ENCODE measurements around the gene OGFOD3.

The OGFOD3 gene

DNA sequence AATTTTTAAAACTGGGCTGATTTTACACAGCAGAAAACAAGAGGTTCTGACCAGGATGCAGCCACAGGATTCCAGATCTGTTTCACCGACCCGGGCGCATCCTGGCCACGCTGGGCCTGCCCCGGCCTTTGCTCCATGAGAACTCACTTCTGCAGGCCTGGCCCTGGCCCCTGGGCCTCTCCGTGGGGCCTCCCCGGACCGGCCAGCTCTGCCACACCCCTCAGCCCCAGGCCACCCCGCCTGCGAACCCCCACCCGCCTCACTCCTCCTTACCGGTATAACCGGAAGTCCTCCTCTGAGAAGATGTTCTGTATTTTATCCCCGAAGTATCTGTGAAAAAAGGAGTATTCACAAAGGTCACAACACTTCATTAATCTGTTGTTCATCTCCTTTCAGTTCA, 13.3 kb downstream of the OGFOD3 start:
- no peak for DNase-seq (ENCODE audit: low spot score)

DNA sequence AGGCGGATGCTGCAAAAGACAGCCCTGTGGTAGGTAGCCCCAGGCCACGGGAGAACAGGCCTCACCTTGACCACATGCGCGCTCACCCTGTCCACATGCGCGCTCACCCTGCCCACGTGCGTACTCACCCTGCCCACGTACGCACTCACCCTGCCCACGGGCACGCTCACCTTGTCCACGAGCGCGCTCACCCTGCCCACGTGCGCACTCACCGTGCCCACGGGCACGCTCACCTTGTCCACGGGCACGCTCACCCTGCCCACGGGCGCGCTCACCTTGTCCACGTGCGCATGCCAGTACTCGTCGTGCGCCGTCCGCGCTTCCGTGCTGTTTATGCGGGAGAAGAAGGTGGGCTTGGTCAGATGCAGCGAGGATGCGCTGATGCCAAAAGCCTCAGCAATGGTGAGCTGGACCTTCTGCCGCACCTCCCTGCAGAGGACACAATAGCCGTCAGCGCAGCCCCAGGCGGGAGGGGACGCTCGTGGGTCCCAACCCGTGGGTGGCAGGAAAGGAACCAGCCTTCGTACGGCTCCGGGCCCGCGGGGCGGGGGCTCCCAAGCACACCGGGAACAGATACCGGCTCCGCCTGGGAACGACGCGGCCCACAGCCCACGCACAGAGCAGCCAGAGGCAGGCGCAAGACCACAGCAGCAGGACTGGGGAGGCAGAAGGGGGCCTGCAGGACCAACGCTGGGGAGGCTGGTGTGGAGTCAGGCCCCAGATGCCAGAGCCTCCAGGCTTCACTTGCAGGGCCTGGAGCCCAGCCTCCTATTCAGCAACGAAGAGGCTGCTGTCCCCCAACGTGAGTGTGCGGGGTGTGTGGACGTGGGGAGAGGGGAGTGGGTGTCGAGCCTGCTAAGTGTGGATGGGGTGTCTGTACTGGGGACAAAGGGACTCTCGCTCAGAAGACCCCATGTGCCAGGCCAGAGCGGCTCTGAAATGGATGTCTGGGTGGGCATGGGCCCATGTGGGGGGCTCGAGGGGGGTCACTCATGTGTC, 14.4 kb downstream of the OGFOD3 start:
- no peak for DNase-seq (ENCODE audit: low spot score)

DNA sequence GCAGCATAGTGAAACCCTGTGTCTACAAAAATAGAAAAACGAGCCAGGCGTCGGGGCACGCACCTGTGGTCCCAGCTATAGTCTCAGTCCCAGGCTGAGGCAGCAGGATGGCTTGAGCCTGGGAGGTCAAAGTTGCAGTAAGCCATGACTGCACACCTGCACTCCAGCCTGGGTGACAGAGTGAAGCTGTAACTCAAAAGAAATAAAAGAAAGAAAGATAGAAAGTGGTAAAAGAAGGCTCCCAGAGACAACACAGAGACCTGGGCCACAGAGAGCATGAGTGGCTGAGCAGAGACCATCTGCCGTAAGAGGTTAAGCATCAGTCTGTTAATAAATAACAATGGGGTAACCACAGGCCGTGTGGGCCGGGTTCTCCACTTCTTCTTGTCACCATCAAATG, 15.5 kb downstream of the OGFOD3 start:
- no peak for DNase-seq (ENCODE audit: low spot score)

DNA sequence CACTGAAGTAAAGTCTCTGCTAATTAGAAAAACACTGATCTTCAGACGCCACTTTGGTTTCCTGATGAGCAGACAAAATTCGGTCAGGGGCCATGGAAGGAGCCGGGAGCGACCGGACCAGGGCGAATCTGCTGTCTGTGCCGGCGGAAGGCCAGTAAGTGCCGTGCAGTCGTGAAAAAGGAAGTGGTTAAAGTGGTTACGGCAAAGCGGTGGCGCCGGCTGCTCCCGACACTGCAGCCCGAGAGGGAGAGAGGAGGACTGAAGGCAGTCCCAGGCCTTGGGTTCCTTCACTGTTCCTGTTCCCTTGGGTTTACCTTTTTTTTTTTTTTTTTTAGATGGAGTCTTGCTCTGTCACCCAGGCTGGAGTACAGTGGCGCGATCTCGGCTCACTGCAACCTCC, 17.6 kb downstream of the OGFOD3 start:
- DNase-seq (ENCODE audit: low spot score) = peak; percentile 77

DNA sequence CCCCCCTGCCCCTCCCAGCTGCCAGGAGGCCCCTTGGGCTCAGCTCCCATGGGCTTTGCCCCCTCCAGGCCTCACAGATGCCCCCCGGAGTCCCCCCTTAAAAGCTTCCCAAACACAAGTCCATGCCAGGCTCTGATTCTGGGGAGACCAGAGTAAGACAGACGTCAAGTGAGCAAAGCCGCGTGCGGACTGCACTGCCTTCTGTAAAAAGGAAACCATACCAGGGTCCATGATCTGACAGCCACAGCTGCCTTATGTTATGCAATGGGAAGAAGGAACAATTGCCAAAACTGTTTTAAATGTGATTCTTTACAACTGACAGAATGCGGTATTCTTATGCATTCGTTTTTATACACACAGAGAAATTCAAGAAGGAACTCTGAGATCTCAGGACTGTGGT, 18.2 kb downstream of the OGFOD3 start:
- DNase-seq (ENCODE audit: low spot score) = no peak

DNA sequence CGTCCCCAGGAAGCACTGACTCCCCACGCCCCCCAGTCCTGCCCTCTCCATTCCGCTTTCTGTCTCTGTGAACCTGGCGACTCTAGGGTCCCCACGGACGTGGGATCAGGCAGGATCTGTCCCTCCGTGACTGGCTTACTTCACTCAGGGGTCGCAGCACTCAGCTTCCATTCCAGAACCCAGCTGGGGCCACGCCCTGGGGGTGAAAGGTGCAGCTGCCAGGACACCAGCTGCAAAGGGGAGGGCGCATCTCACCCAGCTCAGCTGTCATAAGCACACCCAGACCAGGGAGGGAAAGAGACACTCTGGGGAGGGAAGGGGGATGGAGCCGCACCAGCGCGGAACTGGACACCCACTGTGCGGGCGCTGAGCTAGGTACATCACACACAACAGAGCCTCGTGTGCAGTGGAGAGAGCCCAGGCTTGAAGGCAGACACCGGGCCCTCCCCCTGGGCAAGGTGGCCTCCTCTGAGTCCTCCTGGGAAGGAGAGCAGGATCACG, 18.7 kb downstream of the OGFOD3 start:
- DNase-seq (ENCODE audit: low spot score) = no peak

DNA sequence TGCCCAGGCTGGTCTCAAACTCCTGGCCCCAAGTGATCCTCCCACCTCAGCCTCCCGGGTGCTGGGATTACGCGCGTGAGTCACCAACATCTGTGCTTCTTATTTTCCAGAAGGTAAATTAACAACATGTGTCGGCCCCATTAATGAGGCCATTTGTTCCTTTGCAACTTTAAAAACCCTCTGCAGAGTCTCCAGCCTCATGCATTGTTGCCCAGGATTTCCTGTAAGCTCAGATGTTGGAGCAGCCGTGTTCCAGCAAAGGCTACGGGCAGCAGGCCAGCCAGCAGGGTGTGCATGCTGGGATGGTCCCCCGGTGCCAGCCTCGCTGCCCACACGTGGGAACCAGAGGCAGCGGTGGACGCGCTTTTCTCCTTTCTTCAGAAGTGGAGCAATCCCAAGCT, 19.3 kb downstream of the OGFOD3 start:
- peak; percentile 79 for DNase-seq (ENCODE audit: low spot score)

DNA sequence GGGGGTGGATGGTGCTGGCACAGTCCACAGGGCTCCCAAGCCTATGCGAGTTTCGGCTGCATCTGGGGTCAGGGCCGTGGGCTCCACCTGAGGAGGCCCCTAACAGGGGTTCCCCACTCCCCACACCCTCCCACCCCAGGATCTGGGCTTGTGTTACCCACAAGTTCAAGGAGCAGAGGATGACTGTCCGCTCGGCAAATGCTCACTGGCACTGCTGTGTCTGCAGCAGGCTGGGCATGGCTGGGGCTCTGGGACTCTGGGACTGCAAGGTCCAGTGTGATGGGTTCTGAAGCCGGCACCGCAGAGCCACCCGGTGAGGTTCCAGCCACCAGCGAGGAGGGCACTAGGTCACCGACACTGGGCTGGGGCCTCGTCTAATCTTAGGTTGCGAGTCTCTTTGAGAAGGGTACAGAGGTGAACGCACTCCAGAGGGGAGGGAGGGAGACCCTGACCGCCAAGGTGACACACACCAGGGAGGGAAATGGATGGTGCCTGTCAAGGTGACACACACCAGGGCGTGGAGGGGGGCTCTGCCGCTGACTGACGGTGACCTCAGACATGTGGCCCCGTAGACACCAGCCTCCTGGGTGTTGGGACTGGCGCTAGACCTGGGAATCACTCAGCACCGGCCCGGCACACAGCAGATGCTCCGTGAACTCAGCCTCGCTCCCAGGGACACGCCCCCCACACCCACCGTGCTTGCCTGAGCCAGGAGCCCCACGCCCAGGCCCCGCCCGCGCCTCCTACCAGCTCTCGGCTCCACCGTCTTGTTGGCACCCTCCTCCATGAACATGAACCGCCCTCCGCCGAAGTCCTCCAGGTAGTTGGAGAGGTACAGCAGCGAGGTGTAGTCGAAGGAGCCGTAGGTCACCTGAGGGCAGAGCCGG, 20.7 kb downstream of the OGFOD3 start:
- DNase-seq (ENCODE audit: low spot score) = no peak

DNA sequence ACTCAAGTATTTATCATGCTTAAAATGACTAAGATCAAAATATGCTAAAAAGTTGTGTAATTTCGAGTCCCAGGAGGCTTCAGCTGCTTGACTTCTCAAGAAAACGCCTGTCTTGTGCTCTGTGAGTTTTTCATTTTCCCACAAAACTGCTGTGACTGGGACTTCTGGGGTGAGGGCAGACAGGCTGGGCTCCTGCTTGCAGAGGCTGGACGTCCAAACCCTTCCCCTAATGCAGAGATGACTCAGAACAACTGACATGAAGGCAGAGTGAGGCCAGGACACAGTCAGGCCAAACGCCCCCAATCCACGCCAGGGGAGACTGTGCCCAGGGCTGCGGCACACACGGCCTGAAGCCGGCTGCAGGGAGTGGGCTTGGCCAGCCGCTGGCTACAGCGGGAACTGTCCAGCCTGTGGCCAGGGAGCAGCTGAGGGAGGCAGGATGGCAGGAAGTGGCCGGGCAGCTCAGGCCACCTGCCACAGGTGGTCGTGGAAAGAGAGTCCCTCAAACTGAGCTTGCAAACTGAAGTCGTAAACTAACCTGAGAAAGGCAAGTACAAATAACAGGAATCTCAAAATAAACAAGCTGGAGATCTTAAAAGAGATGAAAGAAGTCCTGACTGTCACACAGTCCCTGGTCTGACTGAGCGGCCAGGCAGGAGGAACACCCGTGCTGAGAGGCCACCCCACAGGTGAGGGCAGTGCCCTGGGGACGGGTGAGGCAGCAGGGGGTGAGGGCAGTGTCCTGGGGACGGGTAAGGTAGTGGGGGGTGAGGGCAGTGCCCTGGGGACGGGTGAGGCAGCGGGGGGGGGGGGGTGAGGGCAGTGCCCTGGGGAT, 21.6 kb downstream of the OGFOD3 start:
- peak; percentile 89 for DNase-seq (ENCODE audit: low spot score)

DNA sequence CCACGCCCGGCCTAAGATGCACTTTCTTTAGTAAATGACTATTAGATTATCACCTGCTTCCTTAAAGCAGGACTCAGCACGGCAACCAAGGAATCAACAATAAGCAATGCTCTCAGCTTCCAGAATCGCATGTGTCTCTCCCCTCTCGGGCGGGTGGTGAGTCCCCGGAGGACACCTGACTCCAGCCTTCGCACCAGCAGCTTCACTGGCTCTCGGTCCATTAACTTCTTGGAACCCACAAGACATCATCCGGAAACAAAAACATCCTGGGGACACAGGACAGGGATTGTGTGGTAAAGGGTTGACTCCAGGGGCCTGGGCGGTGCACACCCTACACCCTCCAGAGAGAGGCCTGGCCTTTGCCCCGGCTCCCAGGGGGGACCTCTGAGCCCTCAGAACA, 24.1 kb downstream of the OGFOD3 start:
- no peak for DNase-seq (ENCODE audit: low spot score)

DNA sequence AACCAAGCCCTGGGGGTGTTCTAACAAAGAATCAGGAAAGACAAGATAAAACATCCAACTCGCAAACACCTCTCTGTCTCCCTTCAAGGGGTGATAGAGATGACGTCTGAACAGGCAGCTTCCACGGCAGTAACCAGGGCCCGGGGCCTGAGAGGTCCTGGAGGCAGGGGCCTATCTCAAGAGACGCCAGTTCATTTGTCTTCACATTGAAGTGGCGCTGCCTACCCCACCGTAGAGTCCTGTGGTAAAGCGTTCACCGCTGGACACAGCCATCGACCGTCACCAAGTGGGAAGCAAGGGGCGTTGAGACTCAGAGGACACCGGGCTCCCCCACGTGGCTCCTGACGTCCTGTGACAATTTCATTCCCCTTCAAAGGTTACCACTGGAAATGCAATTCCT, 25.4 kb downstream of the OGFOD3 start:
- DNase-seq (ENCODE audit: low spot score) = no peak

DNA sequence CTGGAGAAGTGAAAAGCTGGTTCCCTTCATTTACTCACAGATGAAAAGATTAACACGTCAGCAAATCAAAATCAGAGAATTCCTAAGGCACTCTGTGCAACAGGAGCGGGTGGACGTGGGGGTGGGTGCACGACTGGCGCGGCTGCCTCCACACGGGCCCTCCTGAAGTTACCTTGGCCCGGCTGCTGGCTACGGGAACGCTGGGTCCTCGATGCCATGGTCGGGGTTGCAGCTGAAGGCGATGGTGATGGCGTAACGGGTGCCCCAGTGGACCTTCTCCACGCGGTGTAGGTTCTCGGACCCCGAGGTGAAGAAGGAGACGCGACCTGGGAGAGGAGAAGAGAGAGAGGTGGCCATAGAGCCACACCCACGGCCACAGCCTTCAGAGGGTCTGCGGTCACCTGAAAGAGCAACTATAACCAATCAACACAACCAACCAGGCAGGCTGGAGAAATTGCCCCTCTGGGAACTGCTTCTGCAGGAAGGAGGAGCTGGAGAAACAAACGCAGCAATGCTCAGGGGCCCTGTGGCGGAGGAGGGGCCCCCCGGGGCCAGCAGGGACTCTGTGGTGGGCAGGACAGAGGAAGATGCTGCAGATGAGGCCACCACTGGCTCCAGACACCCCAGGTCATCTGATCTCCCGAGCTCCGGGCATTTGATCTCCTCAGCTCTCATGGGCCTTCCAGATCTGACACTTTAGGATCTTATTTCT, 26.0 kb downstream of the OGFOD3 start:
- no peak for DNase-seq (ENCODE audit: low spot score)

DNA sequence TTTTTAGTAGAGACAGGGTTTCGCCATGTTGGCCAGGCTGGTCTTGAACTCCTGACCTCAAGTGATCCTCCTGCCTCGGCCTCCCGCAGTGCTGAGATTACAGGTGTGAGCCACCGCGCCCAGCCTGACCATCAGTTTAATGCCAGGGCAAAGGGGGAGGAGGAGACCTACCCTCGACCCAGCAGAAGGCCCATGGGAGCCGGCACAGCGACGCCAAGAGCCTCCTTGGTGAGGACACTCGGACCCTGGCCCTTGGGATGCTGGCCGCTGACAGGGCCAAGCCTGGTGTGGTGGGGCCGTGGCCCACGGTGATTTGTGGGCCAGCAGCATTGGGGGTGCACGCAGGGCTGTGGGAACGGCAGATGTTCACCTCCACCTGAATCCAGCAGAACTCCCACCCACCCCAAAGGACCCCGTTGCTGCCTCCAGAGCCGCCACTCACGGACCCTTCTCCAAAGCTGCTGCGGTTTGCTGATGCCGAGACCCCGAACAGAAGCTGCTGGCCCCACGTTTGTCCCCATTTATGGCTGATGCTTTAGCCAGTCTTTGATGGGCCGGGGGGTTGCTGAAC, 26.8 kb downstream of the OGFOD3 start:
- no peak for DNase-seq (ENCODE audit: low spot score)

DNA sequence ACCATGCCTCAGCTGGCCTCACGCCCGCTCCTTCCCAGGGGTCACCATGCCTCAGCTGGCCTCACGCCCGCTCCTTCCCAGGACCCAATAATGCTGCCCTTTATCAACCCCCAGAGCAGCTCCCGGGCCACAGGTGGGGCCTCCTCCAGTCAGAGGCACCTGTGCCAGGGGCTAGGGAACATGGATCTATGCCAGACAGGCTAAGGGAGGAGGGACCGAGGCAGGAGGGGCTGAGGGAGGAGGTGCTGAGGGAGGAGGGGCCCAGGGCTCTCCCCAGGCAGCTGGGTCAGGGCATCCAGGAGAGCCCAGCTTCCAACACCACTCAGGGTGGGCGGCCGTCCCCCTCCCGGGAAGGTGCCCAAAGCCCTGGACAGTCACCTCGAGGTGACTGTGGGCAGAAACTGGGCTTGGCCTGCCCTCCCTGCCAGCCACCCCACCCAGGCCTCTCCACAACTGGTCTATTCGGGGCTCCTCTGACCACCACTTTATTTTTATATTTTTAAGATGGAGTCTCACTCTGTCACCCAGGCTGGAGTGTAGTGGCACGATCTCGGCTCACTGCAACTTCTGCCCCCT, 27.4 kb downstream of the OGFOD3 start:
- DNase-seq (ENCODE audit: low spot score) = no peak

DNA sequence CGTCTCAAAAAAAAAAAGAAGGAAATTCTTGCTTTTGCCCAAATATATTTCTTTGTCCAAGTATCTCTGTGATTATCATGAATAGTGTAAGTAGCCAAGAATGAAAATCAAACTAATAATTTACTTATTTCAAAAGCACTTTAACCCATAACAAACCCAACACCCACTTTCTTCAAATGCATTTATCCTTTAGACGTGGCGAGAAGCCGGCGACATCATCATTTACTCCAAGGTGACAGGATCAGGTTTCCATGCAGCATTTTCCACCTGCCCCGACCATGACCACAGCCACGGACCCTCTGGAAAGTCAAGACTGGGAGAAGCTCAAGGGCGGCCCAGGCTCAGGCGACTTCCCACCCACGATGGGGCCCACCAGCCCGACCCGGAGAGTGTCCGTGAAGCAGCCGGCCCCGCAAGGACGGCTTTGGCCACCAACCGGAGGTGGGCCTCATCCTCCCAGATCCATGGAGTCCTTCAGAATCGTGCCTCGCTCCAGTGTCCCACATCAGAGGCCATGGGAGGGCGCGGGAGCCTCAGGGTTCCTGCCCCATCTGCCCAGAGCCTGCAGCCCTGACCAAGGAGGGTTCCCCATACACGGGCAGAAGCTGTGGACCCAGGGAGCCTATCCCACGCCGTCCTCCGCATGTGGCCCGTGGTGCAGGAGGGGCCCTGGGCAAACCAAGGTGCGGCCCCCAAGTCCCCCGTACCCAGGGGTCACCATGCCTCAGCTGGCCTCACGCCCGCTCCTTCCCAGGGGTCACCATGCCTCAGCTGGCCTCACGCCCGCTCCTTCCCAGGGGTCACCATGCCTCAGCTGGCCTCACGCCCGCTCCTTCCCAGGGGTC, 28.1 kb downstream of the OGFOD3 start:
- no peak for DNase-seq (ENCODE audit: low spot score)

DNA sequence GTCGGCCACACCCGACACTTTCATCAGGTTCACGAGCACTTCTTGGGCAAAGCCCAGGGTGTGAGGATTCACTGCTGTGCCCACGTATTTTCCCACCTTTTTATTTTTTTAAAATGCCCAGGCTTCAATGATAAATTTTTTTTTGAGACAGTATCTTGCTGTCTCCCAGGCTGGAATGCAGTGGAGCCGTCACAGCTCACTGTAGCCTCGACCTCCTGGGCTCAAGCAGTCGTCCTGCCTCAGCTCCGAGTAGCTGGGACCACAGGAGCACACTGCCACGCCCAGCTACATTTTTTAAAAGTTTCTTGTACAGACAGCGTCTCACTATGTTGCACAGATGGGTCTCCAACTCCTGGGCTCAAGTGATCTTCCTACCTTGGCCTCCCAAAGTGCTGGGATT, 29.0 kb downstream of the OGFOD3 start:
- DNase-seq (ENCODE audit: low spot score) = no peak

DNA sequence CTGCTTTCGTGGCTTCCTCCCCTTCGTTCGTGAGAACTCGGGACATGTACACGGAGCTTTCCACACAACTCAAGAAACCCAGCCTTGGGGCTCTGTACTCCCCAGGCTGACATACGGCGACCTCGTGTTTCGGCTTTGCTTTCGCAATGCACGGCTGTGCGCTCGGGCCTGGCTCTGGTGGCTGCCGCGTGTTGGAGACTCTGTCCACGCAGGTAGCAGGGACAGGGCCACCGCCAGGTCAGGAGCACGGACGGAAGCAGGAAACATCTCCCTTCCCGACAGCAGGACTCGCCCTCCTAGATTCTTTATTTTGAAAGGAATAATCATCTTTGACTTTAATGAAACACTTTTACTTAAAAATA, 29.5 kb downstream of the OGFOD3 start:
- DNase-seq (ENCODE audit: low spot score) = no peak

DNA sequence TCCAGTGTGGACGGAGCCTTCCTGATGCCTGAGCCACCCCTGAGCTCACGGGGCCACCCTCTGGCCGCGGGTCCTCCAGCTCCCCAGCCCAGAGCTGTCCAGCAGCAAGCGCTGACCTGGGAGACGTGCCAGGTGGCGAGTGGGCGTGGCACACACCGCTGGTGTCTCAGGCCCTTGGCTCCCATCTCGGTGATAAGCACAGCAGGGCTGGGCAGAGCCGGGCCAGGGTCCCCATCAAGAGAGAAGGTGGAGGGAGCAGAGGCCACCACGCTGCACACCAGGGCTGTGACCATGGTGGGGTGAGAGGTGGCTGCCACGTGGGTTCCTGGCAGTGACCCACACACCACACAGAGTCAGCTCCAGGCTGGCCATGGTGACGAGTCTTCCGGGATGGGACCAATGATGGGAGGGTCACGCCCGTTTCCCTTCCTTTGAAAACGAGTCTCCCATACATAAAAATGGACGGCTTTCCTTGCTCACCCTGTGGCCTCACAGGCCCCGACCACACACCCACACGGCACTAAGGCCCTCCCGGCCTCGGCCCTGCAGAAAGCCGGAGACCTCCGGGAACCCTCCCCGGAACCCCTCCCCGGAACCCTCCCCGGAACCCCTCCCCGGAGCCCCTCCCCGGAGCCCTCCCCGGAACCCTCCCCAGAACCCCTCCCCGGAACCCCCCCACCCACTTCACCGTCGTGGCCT, 30.0 kb downstream of the OGFOD3 start:
- peak; percentile 61 for DNase-seq (ENCODE audit: low spot score)

DNA sequence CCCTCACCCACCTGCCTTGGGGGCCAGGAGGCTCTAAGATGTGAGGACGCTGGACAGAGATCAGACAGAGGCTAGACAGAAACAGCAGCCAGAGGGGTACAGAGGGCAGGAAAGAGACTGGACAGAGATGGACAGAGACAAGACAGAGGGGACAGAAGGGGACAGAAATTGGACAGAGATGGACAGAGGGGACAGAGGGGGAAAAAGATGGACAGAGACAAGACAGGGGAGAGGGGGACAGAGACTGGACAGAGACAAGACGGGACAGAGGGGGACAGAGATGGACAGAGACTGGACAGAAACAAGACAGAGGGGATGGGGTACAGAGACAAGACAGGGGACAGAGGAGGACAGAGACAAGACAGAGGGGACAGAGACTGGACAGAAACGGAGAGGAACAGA, 30.7 kb downstream of the OGFOD3 start:
- DNase-seq (ENCODE audit: low spot score) = no peak

Measured in AG20443 (cell line).